ENCODE data around the gene COL26A1.

The COL26A1 gene

GRCh38 chr7:101534015-101534803, 171.5 kb downstream of the COL26A1 start:
- 76 to 80% methylated on average over 5 to 7 of the region's 8 CpGs for WGBS, 2 experiments (ENCODE audit: insufficient coverage in 2 of 2)
- no peak overlapping the region for H3K4me3 ChIP-seq (ENCODE audit: extremely low read depth, insufficient read depth, low read length, poor library complexity, severe bottlenecking)

GRCh38 chr7:101534873-101535272, 172.2 kb downstream of the COL26A1 start:
- Histone ChIP-seq H3K4me3 (ENCODE audit: extremely low read depth, insufficient read depth, low read length, poor library complexity, severe bottlenecking) (no peak overlapping the region), H3K27ac (ENCODE audit: low read depth, low read length, severe bottlenecking) (no peak overlapping the region), H3K9me3 (ENCODE audit: control insufficient read depth, low read length) (no peaks in the 10 kb centered on the region), H3K36me3 (ENCODE audit: control insufficient read depth, insufficient read depth, low read length) (no peaks in the 10 kb centered on the region), H3K4me1 (ENCODE audit: control insufficient read depth, insufficient read depth, low read length, poor library complexity, severe bottlenecking) (no peaks in the 10 kb centered on the region)
- 98% methylated on average over 10 to 11 of the region's 11 CpGs for WGBS, 2 experiments (ENCODE audit: insufficient coverage in 2 of 2)

More at GRCh38 chr7:101534015-101534803, 171.5 kb downstream of the COL26A1 start:
- Histone ChIP-seq H3K9me3 (ENCODE audit: control insufficient read depth, low read length) (no peaks in the 10 kb centered on the region), H3K27ac (ENCODE audit: low read depth, low read length, severe bottlenecking) (no peak overlapping the region), H3K4me1 (ENCODE audit: control insufficient read depth, insufficient read depth, low read length, poor library complexity, severe bottlenecking) (no peaks in the 10 kb centered on the region), H3K36me3 (ENCODE audit: control insufficient read depth, insufficient read depth, low read length) (no peaks in the 10 kb centered on the region)

- Histone ChIP-seq H3K9me3 (ENCODE audit: control insufficient read depth, low read length) (no peaks in the 10 kb centered on the region), H3K4me1 (ENCODE audit: control insufficient read depth, insufficient read depth, low read length, poor library complexity, severe bottlenecking) (no peaks in the 10 kb centered on the region), H3K27ac (ENCODE audit: low read depth, low read length, severe bottlenecking) (no peak overlapping the region), H3K36me3 (ENCODE audit: control insufficient read depth, insufficient read depth, low read length) (no peaks in the 10 kb centered on the region), H3K4me3 (ENCODE audit: extremely low read depth, insufficient read depth, low read length, poor library complexity, severe bottlenecking) (no peak overlapping the region)
- 88 to 100% methylated on average over 1 to 2 of the region's 7 CpGs for WGBS, 2 experiments (ENCODE audit: insufficient coverage in 2 of 2)
These were observed 172.7 kb downstream of the COL26A1 start for GRCh38 chr7:101535351-101535751.

GRCh38 chr7:101536232-101536631, 173.6 kb downstream of the COL26A1 start:
- H3K4me3 ChIP-seq (ENCODE audit: extremely low read depth, insufficient read depth, low read length, poor library complexity, severe bottlenecking), result no peak overlapping the region
- no peak overlapping the region for H3K27ac ChIP-seq (ENCODE audit: low read depth, low read length, severe bottlenecking)
- H3K36me3 ChIP-seq (ENCODE audit: control insufficient read depth, insufficient read depth, low read length), result peaks cover 2% of the 10 kb centered on the region
- H3K4me1 ChIP-seq (ENCODE audit: control insufficient read depth, insufficient read depth, low read length, poor library complexity, severe bottlenecking), result no peaks in the 10 kb centered on the region
- H3K9me3 ChIP-seq (ENCODE audit: control insufficient read depth, low read length), result no peaks in the 10 kb centered on the region
- 89 to 94% methylated on average over 5 to 6 of the region's 6 CpGs for WGBS, 2 experiments (ENCODE audit: insufficient coverage in 2 of 2)

DNA sequence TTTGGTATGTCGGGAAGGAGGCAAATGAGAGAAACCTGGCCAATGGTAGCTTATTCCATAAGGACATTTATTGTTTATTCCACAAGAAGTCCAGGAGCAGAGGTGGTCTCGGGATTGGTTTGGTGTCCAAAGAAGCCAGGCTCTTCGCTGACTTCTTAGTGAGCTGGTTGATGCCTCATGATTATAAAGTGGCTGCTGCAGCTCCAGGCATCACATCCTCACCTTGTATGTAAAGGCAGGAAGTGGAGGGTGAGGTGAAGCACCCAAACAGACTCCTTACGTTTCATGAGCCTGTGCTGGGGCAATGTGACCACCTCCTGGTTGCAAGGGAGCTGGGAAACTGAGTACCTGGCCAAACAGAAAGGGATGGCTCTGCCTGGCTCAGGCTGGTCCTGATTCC, 174.0 kb downstream of the COL26A1 start:
- WGBS, 2 experiments (ENCODE audit: insufficient coverage in 2 of 2), result 81 to 90% methylated on average over 2 to 3 of the region's 4 CpGs
- Histone ChIP-seq H3K4me1 (ENCODE audit: control insufficient read depth, insufficient read depth, low read length, poor library complexity, severe bottlenecking) (no peaks in the 10 kb centered on the region), H3K4me3 (ENCODE audit: extremely low read depth, insufficient read depth, low read length, poor library complexity, severe bottlenecking) (no peak overlapping the region), H3K36me3 (ENCODE audit: control insufficient read depth, insufficient read depth, low read length) (peaks cover 2% of the 10 kb centered on the region), H3K27ac (ENCODE audit: low read depth, low read length, severe bottlenecking) (no peak overlapping the region), H3K9me3 (ENCODE audit: control insufficient read depth, low read length) (no peaks in the 10 kb centered on the region)

GRCh38 chr7:101537205-101537604, 174.5 kb downstream of the COL26A1 start:
- Histone ChIP-seq H3K36me3 (ENCODE audit: control insufficient read depth, insufficient read depth, low read length) (peaks cover 2% of the 10 kb centered on the region), H3K27ac (ENCODE audit: low read depth, low read length, severe bottlenecking) (no peak overlapping the region), H3K4me1 (ENCODE audit: control insufficient read depth, insufficient read depth, low read length, poor library complexity, severe bottlenecking) (no peaks in the 10 kb centered on the region), H3K9me3 (ENCODE audit: control insufficient read depth, low read length) (no peaks in the 10 kb centered on the region), H3K4me3 (ENCODE audit: extremely low read depth, insufficient read depth, low read length, poor library complexity, severe bottlenecking) (no peak overlapping the region)
- WGBS, 2 experiments (ENCODE audit: insufficient coverage in 2 of 2), result 84 to 90% methylated on average over 7 to 8 of the region's 8 CpGs

DNA sequence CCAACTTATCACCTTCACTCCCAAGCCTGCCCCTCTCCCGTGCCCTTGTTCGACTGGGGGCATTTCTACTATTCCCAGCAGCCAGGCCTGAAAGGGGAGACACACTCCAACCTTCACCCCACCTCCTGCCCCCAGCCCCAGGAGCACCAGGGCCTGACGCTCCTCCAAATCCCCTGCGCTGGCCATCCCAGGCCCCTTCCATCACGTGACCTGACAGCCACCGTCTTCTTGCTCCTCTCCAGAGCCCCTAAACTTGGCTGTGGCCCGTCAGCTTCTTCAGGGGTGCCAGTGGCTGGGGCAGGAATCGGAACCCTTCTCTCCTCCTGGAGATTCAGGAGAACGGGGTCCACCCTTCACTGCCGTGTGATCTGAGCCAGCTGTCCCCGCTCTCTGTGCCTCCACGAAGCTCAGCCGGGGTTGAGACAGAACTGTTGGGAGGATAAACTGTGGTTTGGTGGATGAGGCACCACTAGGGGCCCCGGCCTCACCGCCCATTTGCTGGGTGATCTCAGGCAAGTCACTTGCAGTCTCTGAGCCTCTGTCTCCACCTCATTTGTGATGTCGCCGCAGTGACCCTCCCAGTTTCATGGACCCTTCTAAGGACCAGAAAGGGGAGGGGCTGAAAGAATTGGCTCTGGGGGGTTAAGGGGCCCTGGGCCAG, 175.4 kb downstream of the COL26A1 start:
- Histone ChIP-seq H3K4me3 (ENCODE audit: extremely low read depth, insufficient read depth, low read length, poor library complexity, severe bottlenecking) (no peak overlapping the region), H3K36me3 (ENCODE audit: control insufficient read depth, insufficient read depth, low read length) (peaks cover 2% of the 10 kb centered on the region), H3K4me1 (ENCODE audit: control insufficient read depth, insufficient read depth, low read length, poor library complexity, severe bottlenecking) (no peaks in the 10 kb centered on the region), H3K27ac (ENCODE audit: low read depth, low read length, severe bottlenecking) (no peak overlapping the region), H3K9me3 (ENCODE audit: control insufficient read depth, low read length) (no peaks in the 10 kb centered on the region)
- 91 to 95% methylated on average over 13 to 15 of the region's 17 CpGs for WGBS, 2 experiments (ENCODE audit: insufficient coverage in 2 of 2)

- Histone ChIP-seq H3K9me3 (ENCODE audit: control insufficient read depth, low read length) (no peaks in the 10 kb centered on the region), H3K36me3 (ENCODE audit: control insufficient read depth, insufficient read depth, low read length) (peaks cover 5% of the 10 kb centered on the region), H3K27ac (ENCODE audit: low read depth, low read length, severe bottlenecking) (no peak overlapping the region), H3K4me1 (ENCODE audit: control insufficient read depth, insufficient read depth, low read length, poor library complexity, severe bottlenecking) (no peaks in the 10 kb centered on the region), H3K4me3 (ENCODE audit: extremely low read depth, insufficient read depth, low read length, poor library complexity, severe bottlenecking) (no peak overlapping the region)
- WGBS, 2 experiments (ENCODE audit: insufficient coverage in 2 of 2), result 46 to 56% methylated on average over 9 of the region's 15 CpGs
These were observed 176.2 kb downstream of the COL26A1 start for GRCh38 chr7:101538596-101539459.

- Histone ChIP-seq H3K4me3 (ENCODE audit: extremely low read depth, insufficient read depth, low read length, poor library complexity, severe bottlenecking) (no peak overlapping the region), H3K9me3 (ENCODE audit: control insufficient read depth, low read length) (no peaks in the 10 kb centered on the region), H3K27ac (ENCODE audit: low read depth, low read length, severe bottlenecking) (no peak overlapping the region), H3K4me1 (ENCODE audit: control insufficient read depth, insufficient read depth, low read length, poor library complexity, severe bottlenecking) (no peaks in the 10 kb centered on the region), H3K36me3 (ENCODE audit: control insufficient read depth, insufficient read depth, low read length) (peaks cover 8% of the 10 kb centered on the region)
- 89 to 93% methylated on average over 13 of the region's 13 CpGs for WGBS, 2 experiments (ENCODE audit: insufficient coverage in 2 of 2)
These were observed 177.1 kb downstream of the COL26A1 start for GRCh38 chr7:101539784-101540183.

DNA sequence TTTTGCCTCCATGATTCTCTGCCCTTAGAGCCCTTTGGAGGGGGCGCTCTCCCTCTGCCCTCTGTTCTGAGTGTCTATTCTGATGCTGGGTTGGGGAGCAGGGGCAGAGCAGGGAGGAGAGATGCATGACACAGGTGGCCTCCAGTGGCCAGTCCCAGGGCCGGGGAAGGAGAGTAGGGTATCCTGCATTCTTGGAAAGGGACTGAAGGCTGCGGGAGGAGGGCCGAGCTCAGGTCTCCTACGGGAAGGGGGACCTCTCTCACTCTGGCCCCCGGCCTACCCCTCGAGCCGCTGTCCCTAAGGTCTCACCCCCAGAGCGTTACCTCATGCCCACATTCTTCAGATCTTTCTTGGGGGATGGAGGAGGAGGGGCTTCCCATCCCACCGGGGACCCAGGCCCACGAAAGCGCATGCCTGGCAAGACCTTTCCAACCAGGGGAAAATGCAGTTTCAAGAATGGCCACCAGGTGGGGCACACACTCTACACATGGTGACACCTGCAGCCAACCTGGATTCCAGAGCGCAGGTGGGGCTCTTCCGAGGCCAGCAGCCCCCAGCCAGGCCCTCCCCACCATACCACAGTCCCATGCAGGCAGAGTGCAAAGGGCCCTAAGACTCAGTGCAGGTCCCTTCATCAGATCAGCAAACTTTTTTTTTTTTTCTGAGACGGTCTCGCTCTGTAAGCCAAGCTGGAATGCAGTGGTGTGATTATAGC, 180.0 kb downstream of the COL26A1 start:
- Histone ChIP-seq H3K4me3 (ENCODE audit: extremely low read depth, insufficient read depth, low read length, poor library complexity, severe bottlenecking) (no peak overlapping the region), H3K27ac (ENCODE audit: low read depth, low read length, severe bottlenecking) (no peak overlapping the region), H3K4me1 (ENCODE audit: control insufficient read depth, insufficient read depth, low read length, poor library complexity, severe bottlenecking) (no peaks in the 10 kb centered on the region), H3K36me3 (ENCODE audit: control insufficient read depth, insufficient read depth, low read length) (peaks cover 27% of the 10 kb centered on the region), H3K9me3 (ENCODE audit: control insufficient read depth, low read length) (no peaks in the 10 kb centered on the region)
- WGBS, 2 experiments (ENCODE audit: insufficient coverage in 2 of 2), result 54 to 57% methylated on average over 11 of the region's 16 CpGs

Measured in mesodermal cell (in vitro differentiated cells).